Measurements from ENCODE around the gene LILRB1. TPM values are rescaled to one million over a fixed set of nuclear protein-coding genes. Genes with fewer than 3 reads are reported as not detected.
"Not testable (repeated sequence)": the region's sequence is repeated elsewhere in the genome, so short reads cannot be mapped to it uniquely, and the experiment has no call there.

Gene LILRB1
- polyA plus RNA-seq, 1 donor from 2014 or later, result not detected

DNA sequence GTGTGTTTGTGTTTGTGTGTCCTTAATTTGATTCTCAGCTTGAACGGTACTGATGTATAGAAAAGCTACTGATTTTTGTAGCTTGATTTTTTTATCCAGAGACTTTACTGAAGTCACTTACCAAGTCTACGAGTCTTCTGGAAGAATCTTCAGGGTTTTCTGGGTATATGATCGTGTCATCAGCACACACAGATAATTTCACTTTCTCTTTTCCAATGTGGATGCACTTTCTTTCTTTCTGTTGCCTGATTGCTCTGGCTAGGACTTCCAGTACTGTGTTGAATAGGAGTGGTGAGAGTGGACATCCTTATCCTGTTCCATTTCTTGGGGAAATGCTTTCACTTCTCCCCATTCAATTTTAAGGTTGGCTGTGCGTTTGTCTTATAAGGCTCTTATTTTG lies 7.9 kb upstream of the LILRB1 start:
- Histone ChIP-seq H3K27ac (ENCODE audit: low read length) (no peak overlapping the region), H3K4me2 (ENCODE audit: low read length) (no peak overlapping the region), H3K27me3 (ENCODE audit: insufficient read depth, low read depth, low read length) (no peaks in the 10 kb centered on the region), H2AFZ (ENCODE audit: low read depth, low read length) (no peak overlapping the region), H3K4me3 (ENCODE audit: low read length) (no peak overlapping the region), H4K20me1 (ENCODE audit: insufficient read depth) (no peaks in the 10 kb centered on the region), H3K9me3 (ENCODE audit: low read length) (no peaks in the 10 kb centered on the region), H3K79me2 (replicated peaks; ENCODE audit: insufficient read depth, low read length) (no peaks in the 10 kb centered on the region), H3K9me2 (ENCODE audit: insufficient read depth, low read length) (no peaks in the 10 kb centered on the region), H3F3A (ENCODE audit: insufficient read depth, low read length, poor library complexity, severe bottlenecking) (no peaks in the 10 kb centered on the region), H3K9ac (ENCODE audit: low read length) (no peak overlapping the region), H3K36me3 (ENCODE audit: insufficient read depth, low read length) (no peaks in the 10 kb centered on the region)
- no peak for TF ChIP-seq EZH2 (IDR thresholded peaks at IDR 0.05; ENCODE audit: borderline replicate concordance, insufficient read depth, low read length, poor library complexity, severe bottlenecking)
- TF ChIP-seq, protein P1, sequence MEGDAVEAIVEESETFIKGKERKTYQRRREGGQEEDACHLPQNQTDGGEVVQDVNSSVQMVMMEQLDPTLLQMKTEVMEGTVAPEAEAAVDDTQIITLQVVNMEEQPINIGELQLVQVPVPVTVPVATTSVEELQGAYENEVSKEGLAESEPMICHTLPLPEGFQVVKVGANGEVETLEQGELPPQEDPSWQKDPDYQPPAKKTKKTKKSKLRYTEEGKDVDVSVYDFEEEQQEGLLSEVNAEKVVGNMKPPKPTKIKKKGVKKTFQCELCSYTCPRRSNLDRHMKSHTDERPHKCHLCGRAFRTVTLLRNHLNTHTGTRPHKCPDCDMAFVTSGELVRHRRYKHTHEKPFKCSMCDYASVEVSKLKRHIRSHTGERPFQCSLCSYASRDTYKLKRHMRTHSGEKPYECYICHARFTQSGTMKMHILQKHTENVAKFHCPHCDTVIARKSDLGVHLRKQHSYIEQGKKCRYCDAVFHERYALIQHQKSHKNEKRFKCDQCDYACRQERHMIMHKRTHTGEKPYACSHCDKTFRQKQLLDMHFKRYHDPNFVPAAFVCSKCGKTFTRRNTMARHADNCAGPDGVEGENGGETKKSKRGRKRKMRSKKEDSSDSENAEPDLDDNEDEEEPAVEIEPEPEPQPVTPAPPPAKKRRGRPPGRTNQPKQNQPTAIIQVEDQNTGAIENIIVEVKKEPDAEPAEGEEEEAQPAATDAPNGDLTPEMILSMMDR (IDR thresholded peaks at IDR 0.05; ENCODE audit: poor library complexity, severe bottlenecking), result no peak
- TF ChIP-seq TAF1 (IDR thresholded peaks at IDR 0.05; ENCODE audit: low read depth), result no peak
- no peak for TF ChIP-seq SMC3 (conservative IDR thresholded peaks at IDR 0.05; ENCODE audit: poor library complexity)
- no peak for TF ChIP-seq RAD21 (conservative IDR thresholded peaks at IDR 0.05)
- no peak for TF ChIP-seq REST (IDR thresholded peaks at IDR 0.05; ENCODE audit: borderline replicate concordance)
- TF ChIP-seq POLR2AphosphoS5 (IDR thresholded peaks at IDR 0.05), result no peak
- TF ChIP-seq MXI1 (conservative IDR thresholded peaks at IDR 0.05; ENCODE audit: poor library complexity, severe bottlenecking), result no peak
- TF ChIP-seq EP300 (conservative IDR thresholded peaks at IDR 0.05; ENCODE audit: poor library complexity, severe bottlenecking), result no peak

DNA sequence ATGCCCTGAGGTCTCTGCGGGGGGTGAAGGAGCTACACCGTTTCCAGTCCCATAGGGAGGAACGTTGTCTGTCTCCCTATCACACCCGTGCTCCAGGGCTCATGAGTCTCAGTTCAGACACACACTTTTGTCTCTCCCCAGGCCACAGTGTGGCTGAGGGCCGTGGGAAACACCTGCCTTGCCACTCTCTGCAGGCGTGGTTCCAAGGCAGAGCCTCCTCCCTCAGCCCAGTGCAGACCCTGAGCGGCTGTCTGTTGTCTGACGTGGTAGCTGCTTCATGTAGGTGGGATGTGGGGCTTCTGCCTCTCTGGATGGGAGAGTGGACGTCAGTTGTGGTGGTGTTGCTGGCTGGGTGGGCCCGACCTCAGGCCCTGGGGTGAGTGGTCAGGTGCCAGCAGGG lies 6.0 kb upstream of the LILRB1 start:
- H3K79me2 ChIP-seq (replicated peaks; ENCODE audit: insufficient read depth, low read length); H3K4me3 ChIP-seq (ENCODE audit: low read length); H3K27me3 ChIP-seq (ENCODE audit: insufficient read depth, low read depth, low read length); H4K20me1 ChIP-seq (ENCODE audit: insufficient read depth); H3K4me2 ChIP-seq (ENCODE audit: low read length); H3K9ac ChIP-seq (ENCODE audit: low read length); H3K27ac ChIP-seq (ENCODE audit: low read length); H3K36me3 ChIP-seq (ENCODE audit: insufficient read depth, low read length); H2AFZ ChIP-seq (ENCODE audit: low read depth, low read length); H3F3A ChIP-seq (ENCODE audit: insufficient read depth, low read length, poor library complexity, severe bottlenecking); H3K9me3 ChIP-seq (ENCODE audit: low read length); H3K9me2 ChIP-seq (ENCODE audit: insufficient read depth, low read length): not testable (repeated sequence)

- H2AFZ ChIP-seq (ENCODE audit: low read depth, low read length); H3K9me2 ChIP-seq (ENCODE audit: insufficient read depth, low read length); H3K27ac ChIP-seq (ENCODE audit: low read length); H3K36me3 ChIP-seq (ENCODE audit: insufficient read depth, low read length); H3K79me2 ChIP-seq (replicated peaks; ENCODE audit: insufficient read depth, low read length); H4K20me1 ChIP-seq (ENCODE audit: insufficient read depth); H3K27me3 ChIP-seq (ENCODE audit: insufficient read depth, low read depth, low read length); H3F3A ChIP-seq (ENCODE audit: insufficient read depth, low read length, poor library complexity, severe bottlenecking); H3K9ac ChIP-seq (ENCODE audit: low read length); H3K9me3 ChIP-seq (ENCODE audit: low read length); H3K4me2 ChIP-seq (ENCODE audit: low read length); H3K4me3 ChIP-seq (ENCODE audit: low read length): not testable (repeated sequence)
Observed at GRCh38 chr19:54624934-54625730, 5.2 kb upstream of the LILRB1 start.

Data from neural cell (in vitro differentiated cells).